ENCODE measurements around the gene UST.
A peak's percentile ranks its signal among the peaks of the same experiment; 100 is the strongest.

Gene UST

DNA sequence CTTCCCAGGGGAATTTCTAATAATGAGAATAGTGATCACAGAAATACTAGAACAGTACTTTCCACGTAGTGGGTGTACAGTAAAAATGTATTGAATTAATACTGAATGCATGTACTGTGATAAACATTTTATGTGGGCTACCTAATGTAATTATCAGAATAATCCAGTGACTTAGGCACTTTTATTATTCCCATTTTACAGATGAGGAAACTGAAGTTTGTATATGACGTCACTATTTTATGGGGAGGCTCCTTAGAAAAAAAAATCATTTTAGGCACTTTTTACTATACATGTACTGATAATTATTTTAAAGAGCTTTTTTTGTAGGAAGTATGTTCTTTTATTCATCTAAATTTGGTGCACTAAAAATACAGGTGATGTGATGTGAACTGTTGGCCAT is 295.1 kb downstream of the UST start:
- in situ Hi-C loops (cut with HindIII; ENCODE audit: low pct_unique_long_range_greater_than_20kb, low sequenced_read_pairs), result no loop called here
- no peak for DNase-seq (ENCODE audit: low read depth in 1 of 2, low spot score in 1 of 2)
- TF ChIP-seq JUND (IDR thresholded peaks at IDR 0.05; ENCODE audit: low read depth), result no peak

- no peak for TF ChIP-seq JUND (IDR thresholded peaks at IDR 0.05; ENCODE audit: low read depth)
- peak in 1 of 2 experiments; percentile 35 for DNase-seq (ENCODE audit: low read depth in 1 of 2, low spot score in 1 of 2)
- in situ Hi-C loops (cut with HindIII; ENCODE audit: low pct_unique_long_range_greater_than_20kb, low sequenced_read_pairs), result no loop called here
These were observed 296.8 kb downstream of the UST start for GRCh38 chr6:149043476-149044130.

DNA sequence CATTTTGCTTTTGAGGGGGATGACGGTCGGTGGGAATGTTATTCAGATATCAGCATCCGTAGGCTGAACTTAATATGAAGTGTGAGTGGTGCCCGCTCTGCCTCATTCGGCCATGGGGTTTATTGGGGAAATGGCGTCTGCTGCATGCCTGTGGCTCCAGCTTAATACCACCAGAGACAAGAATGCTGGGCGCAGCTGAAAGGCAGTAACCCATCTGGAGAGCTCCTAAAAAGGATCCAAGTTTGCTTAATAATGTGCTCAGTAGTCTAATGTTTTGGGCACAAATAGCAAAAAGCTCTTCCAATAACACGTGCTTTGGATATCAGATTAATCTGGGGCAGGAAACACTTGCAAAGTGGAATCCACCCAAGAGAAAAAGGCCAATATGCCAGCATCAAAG is 297.7 kb downstream of the UST start:
- in situ Hi-C loops (cut with HindIII; ENCODE audit: low pct_unique_long_range_greater_than_20kb, low sequenced_read_pairs), result no loop called here
- TF ChIP-seq JUND (IDR thresholded peaks at IDR 0.05; ENCODE audit: low read depth), result no peak

DNA sequence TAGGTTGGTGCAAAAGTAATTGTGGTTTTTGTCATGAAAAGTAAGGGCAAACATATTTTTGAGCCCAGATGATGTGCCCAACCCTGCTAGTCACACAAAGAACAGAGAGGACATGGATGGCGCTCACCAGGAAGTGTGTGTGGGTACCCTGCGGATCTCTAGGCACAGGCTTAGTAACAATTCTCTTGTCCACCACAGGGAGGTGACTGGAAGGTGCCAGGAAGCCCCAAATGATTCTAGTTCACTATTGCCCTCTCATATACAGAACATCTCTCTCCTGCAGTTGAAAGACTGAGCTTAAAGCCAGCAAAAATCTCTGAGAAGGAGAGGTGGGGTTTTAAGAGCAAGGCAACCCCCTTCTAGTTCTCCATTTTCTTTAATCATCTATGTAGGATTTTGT is 298.6 kb downstream of the UST start:
- peak in 1 of 2 experiments; percentile 43 for DNase-seq (ENCODE audit: low read depth in 1 of 2, low spot score in 1 of 2)
- no peak for TF ChIP-seq JUND (IDR thresholded peaks at IDR 0.05; ENCODE audit: low read depth)
- in situ Hi-C loops (cut with HindIII; ENCODE audit: low pct_unique_long_range_greater_than_20kb, low sequenced_read_pairs), result no loop called here

More for the DNA sequence above, 297.7 kb downstream of the UST start:
- no peak for DNase-seq (ENCODE audit: low read depth in 1 of 2, low spot score in 1 of 2)

- no peak for DNase-seq (ENCODE audit: low read depth in 1 of 2, low spot score in 1 of 2)
- in situ Hi-C loops (cut with HindIII; ENCODE audit: low pct_unique_long_range_greater_than_20kb, low sequenced_read_pairs), result no loop called here
- TF ChIP-seq JUND (IDR thresholded peaks at IDR 0.05; ENCODE audit: low read depth), result no peak
These were observed 299.5 kb downstream of the UST start for GRCh38 chr6:149046164-149046821.

DNA sequence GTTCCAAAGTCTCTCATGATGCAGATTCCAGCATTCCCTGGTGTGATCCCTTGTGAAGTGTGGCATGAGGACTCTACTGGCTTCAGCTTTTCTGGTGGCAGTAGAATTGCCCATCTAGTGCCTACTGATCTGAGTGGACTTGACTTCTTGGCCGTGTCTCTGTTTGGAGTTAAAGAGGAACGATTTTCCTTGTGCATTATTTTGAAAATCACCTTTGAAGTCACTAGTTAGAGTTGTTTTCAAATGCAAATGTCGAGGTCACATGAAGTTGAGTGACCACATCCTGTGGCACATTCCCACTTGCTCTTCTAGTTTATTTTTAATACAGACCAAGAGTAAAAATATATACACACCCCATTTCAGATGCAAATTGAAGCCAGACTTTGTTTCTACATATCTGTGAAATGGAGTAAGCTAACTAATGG is 300.0 kb downstream of the UST start:
- DNase-seq (ENCODE audit: low read depth in 1 of 2, low spot score in 1 of 2), result no peak
- in situ Hi-C loops (cut with HindIII; ENCODE audit: low pct_unique_long_range_greater_than_20kb, low sequenced_read_pairs), result no loop called here
- TF ChIP-seq JUND (IDR thresholded peaks at IDR 0.05; ENCODE audit: low read depth), result no peak

GRCh38 chr6:149049230-149049629 is 302.4 kb downstream of the UST start:
- in situ Hi-C loops (cut with HindIII; ENCODE audit: low pct_unique_long_range_greater_than_20kb, low sequenced_read_pairs), result no loop called here
- TF ChIP-seq JUND (IDR thresholded peaks at IDR 0.05; ENCODE audit: low read depth), result no peak
- DNase-seq (ENCODE audit: low read depth in 1 of 2, low spot score in 1 of 2), result no peak

DNA sequence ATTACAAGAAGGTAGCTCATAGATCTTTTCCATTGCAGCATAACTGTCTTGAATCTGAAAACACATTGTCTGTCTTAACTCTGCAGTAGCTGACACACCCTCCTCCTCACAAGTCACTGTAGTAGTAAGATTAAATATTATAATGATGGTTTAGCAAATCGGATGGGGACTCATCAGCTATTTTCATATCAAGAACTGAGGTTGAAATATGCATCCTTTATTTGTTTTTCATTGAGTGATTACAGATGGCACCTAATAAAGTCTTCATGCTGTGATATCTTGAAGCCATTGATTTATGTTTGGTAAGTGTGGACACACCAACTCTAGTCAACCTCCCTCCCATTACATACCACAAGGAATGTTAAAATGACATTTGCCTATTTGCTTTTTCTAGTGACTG is 303.3 kb downstream of the UST start:
- in situ Hi-C loops (cut with HindIII; ENCODE audit: low pct_unique_long_range_greater_than_20kb, low sequenced_read_pairs), result no loop called here
- no peak for TF ChIP-seq JUND (IDR thresholded peaks at IDR 0.05; ENCODE audit: low read depth)
- no peak for DNase-seq (ENCODE audit: low read depth in 1 of 2, low spot score in 1 of 2)

- TF ChIP-seq JUND (IDR thresholded peaks at IDR 0.05; ENCODE audit: low read depth), result no peak
- in situ Hi-C loops (cut with HindIII; ENCODE audit: low pct_unique_long_range_greater_than_20kb, low sequenced_read_pairs), result no loop called here
- no peak for DNase-seq (ENCODE audit: low read depth in 1 of 2, low spot score in 1 of 2)
These were observed 305.7 kb downstream of the UST start for GRCh38 chr6:149052350-149053106.

DNA sequence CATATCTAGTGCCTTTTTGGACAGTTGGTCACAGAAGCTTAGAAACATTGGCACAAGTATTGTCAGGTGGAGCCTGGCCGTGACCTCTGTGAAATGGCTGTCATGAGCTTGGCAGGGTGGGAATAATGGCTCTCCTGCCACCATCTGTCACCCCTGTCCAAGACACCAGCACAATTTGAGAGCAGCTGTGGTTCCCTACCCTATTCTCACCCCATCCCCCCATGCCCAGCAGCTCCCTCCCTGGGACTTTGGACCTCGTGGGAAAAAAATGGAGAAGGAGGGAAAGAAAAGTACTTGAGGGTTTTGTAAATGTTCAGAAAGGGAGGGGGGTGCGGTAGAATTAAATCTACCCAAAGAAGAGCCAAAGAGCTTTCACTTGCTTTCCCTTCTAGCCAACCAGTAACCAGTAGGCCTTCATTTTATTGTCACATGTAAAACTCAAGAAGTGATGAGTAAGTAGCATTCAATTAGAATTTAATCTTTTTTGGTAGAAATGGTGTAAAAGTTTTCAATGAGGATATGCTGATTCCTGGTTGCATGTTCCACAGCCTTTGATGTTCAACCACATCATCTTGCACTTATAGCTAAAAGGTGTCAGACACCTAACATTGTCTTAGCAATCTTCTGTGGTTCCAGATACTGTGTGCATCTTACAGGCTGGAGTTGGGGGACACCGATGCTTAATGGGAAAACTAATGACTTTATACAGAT is 307.2 kb downstream of the UST start:
- TF ChIP-seq JUND (IDR thresholded peaks at IDR 0.05; ENCODE audit: low read depth), result no peak
- DNase-seq (ENCODE audit: low read depth in 1 of 2, low spot score in 1 of 2), result no peak
- in situ Hi-C loops (cut with HindIII; ENCODE audit: low pct_unique_long_range_greater_than_20kb, low sequenced_read_pairs), result no loop called here

GRCh38 chr6:149054559-149055194 is 307.8 kb downstream of the UST start:
- no peak for DNase-seq (ENCODE audit: low read depth in 1 of 2, low spot score in 1 of 2)
- no peak for TF ChIP-seq JUND (IDR thresholded peaks at IDR 0.05; ENCODE audit: low read depth)
- in situ Hi-C loops (cut with HindIII; ENCODE audit: low pct_unique_long_range_greater_than_20kb, low sequenced_read_pairs), result no loop called here

- no peak for DNase-seq (ENCODE audit: low read depth in 1 of 2, low spot score in 1 of 2)
- no peak for TF ChIP-seq JUND (IDR thresholded peaks at IDR 0.05; ENCODE audit: low read depth)
- in situ Hi-C loops (cut with HindIII; ENCODE audit: low pct_unique_long_range_greater_than_20kb, low sequenced_read_pairs), result no loop called here
These were observed 308.5 kb downstream of the UST start for GRCh38 chr6:149055195-149055899.

All from T47D (cell line).